ENCODE measurements around the gene SYTL4. TPM values are rescaled to one million over a fixed set of nuclear protein-coding genes. Genes with fewer than 3 reads are reported as not detected.

Gene SYTL4
- polyA plus RNA-seq, 2 of the 4 experiments (the other 2 are of a cell fraction) = 3.3 to 3.9 TPM

DNA sequence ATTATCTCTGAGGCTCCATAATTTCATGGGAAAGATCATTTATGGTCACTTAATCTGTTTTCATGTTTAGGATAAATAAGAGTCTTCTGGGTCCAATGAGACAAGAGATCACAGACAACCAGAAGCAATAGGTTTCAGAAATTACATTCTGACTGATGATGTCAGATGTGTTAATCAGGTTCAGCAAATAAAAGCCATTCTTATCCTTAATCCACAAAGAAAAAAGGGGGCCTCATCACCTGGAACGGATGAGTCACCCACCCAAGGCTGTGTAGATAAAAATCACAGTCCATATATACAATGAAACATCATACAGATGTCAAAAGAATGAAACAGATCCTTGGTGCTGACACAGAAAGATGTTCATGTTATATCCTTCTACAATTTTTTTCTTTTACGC is 36.6 kb downstream of the SYTL4 start (continued):
- no peak for TF ChIP-seq ZNF302 (CRISPR knock-in tag; IDR thresholded peaks at IDR 0.05)
- TF ChIP-seq ZFP36 (IDR thresholded peaks at IDR 0.05; ENCODE audit: borderline replicate concordance, partially characterized antibody) = no peak

DNA sequence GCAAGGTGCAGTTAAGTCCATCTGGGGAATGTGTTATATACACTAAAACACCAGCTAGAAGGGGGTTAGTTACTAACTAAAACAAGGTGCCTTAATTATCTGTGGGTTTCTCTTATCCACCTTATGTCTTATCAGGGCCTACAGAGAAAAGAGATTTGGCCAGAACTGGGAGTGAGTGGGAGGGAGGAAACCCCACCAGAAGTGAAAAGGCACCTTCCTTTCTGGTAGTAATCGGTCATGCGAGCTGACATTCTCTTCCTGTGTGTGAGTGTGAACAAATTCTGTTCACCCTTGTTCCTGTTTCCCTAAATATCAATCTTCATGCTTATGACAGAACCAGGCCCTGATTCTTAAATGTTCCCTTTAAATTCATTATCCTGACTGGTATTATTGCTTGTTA is 44.4 kb downstream of the SYTL4 start:
- ChIA-PET CTCF (interaction anchor here (1.5 to 7.0 kb wide), 6 partner anchors 9 to 600 kb away, joined by 3 to 223 read pairs (median 11); no protein-coding TSS in a partner anchor), POLR2A (no interaction called here)
- Histone ChIP-seq H3K4me2 (no peak overlapping the region), H3K4me3 (no peak overlapping the region), H3K27ac (no peak overlapping the region), H3K9me3 (no peaks in the 10 kb centered on the region), H3K4me1 (no peaks in the 10 kb centered on the region)
- TF ChIP-seq BHLHE40 (IDR thresholded peaks at IDR 0.05; ENCODE audit: low read depth, low read length) = no peak
- TF ChIP-seq ZC3H11A (IDR thresholded peaks at IDR 0.05) = no peak
- no peak for TF ChIP-seq EHMT2 (IDR thresholded peaks at IDR 0.05; ENCODE audit: low read depth)
- no peak for TF ChIP-seq NFE2L2 (conservative IDR thresholded peaks at IDR 0.05; ENCODE audit: low read length)
- TF ChIP-seq EP300 (IDR thresholded peaks at IDR 0.05) = no peak
- no peak for TF ChIP-seq HDAC2 (IDR thresholded peaks at IDR 0.05)
- TF ChIP-seq FOSL2 (IDR thresholded peaks at IDR 0.05) = no peak
- no peak for TF ChIP-seq FOSL2 (CRISPR knock-in tag; IDR thresholded peaks at IDR 0.05)
- TF ChIP-seq, protein P1, sequence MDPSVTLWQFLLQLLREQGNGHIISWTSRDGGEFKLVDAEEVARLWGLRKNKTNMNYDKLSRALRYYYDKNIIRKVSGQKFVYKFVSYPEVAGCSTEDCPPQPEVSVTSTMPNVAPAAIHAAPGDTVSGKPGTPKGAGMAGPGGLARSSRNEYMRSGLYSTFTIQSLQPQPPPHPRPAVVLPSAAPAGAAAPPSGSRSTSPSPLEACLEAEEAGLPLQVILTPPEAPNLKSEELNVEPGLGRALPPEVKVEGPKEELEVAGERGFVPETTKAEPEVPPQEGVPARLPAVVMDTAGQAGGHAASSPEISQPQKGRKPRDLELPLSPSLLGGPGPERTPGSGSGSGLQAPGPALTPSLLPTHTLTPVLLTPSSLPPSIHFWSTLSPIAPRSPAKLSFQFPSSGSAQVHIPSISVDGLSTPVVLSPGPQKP (IDR thresholded peaks at IDR 0.05; ENCODE audit: low read depth, low read length) = no peak
- ATAC-seq = no peak
- 85% methylated on average over 2 of the region's 2 CpGs for WGBS (ENCODE audit: missing lambda C conversion rate)
- FAIRE-seq = no peak
- DNase-seq (ENCODE audit: low read depth in 1 of 2, low spot score in 1 of 2) = no peak

DNA sequence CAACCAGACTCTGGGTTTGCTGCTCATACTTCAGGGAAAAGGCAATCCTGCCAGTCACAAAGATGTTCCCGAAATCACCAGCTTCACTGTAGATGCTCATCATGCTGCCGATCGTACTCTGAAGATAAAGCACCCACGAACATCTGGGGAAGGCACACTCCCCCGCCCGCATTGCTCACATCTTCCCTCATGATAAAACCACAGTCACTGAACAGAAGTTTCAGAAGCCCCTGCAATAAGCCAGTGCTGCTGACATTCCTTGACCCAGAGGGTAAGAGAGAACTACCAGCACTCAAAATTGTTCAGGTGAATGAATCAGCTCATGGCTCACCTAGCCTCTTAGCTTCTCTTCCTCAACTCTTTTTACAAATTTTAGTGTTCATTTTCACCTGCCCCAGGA is 44.8 kb downstream of the SYTL4 start:
- no peak for FAIRE-seq
- CTCF ChIA-PET = interaction anchor here (1.5 to 7.0 kb wide), 6 partner anchors 9 to 601 kb away, joined by 3 to 223 read pairs (median 11); no protein-coding TSS in a partner anchor
- WGBS (ENCODE audit: missing lambda C conversion rate) = 90% methylated on average over 2 of the region's 6 CpGs

DNA sequence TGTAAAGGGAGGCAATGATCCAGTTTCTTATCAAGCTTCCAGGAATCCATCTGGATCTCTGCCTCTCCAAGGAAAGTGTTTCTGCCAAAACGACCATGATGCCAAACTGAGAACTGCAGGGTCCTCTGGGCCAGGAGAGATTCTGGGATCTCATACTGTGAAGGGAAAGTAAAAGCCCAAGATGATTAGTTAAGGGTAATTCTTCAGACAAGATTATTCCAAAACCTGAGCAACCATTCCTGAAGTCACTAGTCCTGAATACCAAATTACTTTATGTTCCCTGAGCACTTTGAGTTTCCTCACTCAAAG is 46.0 kb downstream of the SYTL4 start:
- no peak for DNase-seq (ENCODE audit: low read depth in 1 of 2, low spot score in 1 of 2)
- H3K4me1 ChIP-seq = no peaks in the 10 kb centered on the region
- H3K4me3 ChIP-seq = no peak overlapping the region
- H3K4me2 ChIP-seq = no peak overlapping the region
- peak in 1 of 2 experiments; percentile 65; a peak in 3 of 6 replicates for ATAC-seq
- ChIA-PET POLR2A (no interaction called here), CTCF (interaction anchor here (0.5 to 7.0 kb wide), 25 partner anchors 9 to 602 kb away, joined by 3 to 223 read pairs (median 5); partner anchors contain the start of gene SYTL4)
- no peaks in the 10 kb centered on the region for H3K9me3 ChIP-seq
- FAIRE-seq = no peak
- WGBS (ENCODE audit: missing lambda C conversion rate) = 0% methylated on average over 1 of the region's 1 CpG
- no peak overlapping the region for H3K27ac ChIP-seq
- TF ChIP-seq CHD4 (IDR thresholded peaks at IDR 0.05; ENCODE audit: borderline replicate concordance) = no peak

More for the DNA sequence above, 44.8 kb downstream of the SYTL4 start:
- H3K4me3 ChIP-seq = no peak overlapping the region
- POLR2A ChIA-PET = no interaction called here
- H3K4me2 ChIP-seq = no peak overlapping the region
- DNase-seq (ENCODE audit: low read depth in 1 of 2, low spot score in 1 of 2) (no peak), ATAC-seq (no peak)
- TF ChIP-seq KDM1A (IDR thresholded peaks at IDR 0.05; ENCODE audit: low read depth) (no peak), CHD2 (IDR thresholded peaks at IDR 0.05; ENCODE audit: low read length, partially characterized antibody) (no peak)
- H3K4me1 ChIP-seq = no peaks in the 10 kb centered on the region
- no peak overlapping the region for H3K27ac ChIP-seq
- H3K9me3 ChIP-seq = no peaks in the 10 kb centered on the region

DNA sequence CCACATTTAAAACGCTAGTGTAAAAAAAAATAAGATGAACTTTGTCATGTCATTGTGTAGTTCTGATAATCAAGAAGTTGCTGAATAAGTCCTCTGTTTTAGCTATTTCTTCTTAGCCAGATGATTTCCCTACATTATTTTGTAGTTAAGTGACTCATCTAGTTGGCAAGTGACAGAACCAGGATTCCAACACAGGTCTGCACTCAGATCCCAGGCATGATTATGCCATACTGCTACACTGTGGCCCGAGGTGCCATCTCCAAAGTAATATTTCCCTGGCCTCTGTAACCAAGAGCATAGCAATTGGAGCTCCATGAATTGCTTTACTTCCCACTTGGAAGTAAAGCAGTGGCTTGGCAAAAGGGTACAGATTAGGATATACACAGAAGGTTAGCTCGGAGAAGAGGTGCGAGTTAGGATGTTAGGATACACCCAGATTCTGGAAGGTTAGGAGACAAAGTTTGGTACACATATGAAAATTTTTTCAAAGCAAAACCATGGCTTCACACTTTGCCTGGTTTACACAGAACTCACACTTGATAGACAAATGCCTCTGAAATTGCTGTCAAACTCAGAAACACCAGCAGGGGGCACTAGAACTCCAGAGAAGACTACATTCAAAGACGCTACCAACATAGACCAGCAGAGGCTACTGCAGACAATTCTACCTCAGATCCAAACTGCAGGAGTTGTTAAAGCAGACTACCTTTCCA is 46.5 kb downstream of the SYTL4 start:
- Histone ChIP-seq H3K27ac (no peak overlapping the region), H3K4me2 (no peak overlapping the region), H3K4me1 (no peaks in the 10 kb centered on the region), H3K4me3 (no peak overlapping the region), H3K9me3 (no peaks in the 10 kb centered on the region)
- ATAC-seq (peak; percentile 95 to 98), FAIRE-seq (peak; percentile 93), DNase-seq (ENCODE audit: low read depth in 1 of 2, low spot score in 1 of 2) (peak; percentile 55 to 78)
- ChIA-PET CTCF (interaction anchor here (0.6 to 7.0 kb wide), 34 partner anchors 9 to 601 kb away, joined by 3 to 223 read pairs (median 4); partner anchors contain the start of gene SYTL4), POLR2A (no interaction called here)
- WGBS (ENCODE audit: missing lambda C conversion rate) = 20% methylated on average over 5 of the region's 5 CpGs
- TF ChIP-seq EP300 (IDR thresholded peaks at IDR 0.05) (no peak), RAD21 (conservative IDR thresholded peaks at IDR 0.05 in 1 of 2, IDR thresholded peaks at IDR 0.05 in 1 of 2) (peak; percentile 92 to 94), RFX5 (IDR thresholded peaks at IDR 0.05) (no peak), CEBPB (IDR thresholded peaks at IDR 0.05) (no peak), SMC3 (IDR thresholded peaks at IDR 0.05) (peak; percentile 94), ZFP36 (IDR thresholded peaks at IDR 0.05; ENCODE audit: borderline replicate concordance, partially characterized antibody) (no peak)
- TF ChIP-seq, protein P2, sequence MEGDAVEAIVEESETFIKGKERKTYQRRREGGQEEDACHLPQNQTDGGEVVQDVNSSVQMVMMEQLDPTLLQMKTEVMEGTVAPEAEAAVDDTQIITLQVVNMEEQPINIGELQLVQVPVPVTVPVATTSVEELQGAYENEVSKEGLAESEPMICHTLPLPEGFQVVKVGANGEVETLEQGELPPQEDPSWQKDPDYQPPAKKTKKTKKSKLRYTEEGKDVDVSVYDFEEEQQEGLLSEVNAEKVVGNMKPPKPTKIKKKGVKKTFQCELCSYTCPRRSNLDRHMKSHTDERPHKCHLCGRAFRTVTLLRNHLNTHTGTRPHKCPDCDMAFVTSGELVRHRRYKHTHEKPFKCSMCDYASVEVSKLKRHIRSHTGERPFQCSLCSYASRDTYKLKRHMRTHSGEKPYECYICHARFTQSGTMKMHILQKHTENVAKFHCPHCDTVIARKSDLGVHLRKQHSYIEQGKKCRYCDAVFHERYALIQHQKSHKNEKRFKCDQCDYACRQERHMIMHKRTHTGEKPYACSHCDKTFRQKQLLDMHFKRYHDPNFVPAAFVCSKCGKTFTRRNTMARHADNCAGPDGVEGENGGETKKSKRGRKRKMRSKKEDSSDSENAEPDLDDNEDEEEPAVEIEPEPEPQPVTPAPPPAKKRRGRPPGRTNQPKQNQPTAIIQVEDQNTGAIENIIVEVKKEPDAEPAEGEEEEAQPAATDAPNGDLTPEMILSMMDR (IDR thresholded peaks at IDR 0.05) = peak; percentile 92
